NCI-H2196 treated with DMSO at 0.1 percent for 48 hours (cell line): ENCODE data around the gene JTB.
"Not testable (repeated sequence)": the region's sequence is repeated elsewhere in the genome, so short reads cannot be mapped to it uniquely, and the experiment has no call there.

Experiments
- DNase-seq: peaks from one replicate; lab custom pipeline; 2025; ENCODE audit not compliant: unreplicated experiment; lab: John Stamatoyannopoulos, UW

JTB gene

DNA sequence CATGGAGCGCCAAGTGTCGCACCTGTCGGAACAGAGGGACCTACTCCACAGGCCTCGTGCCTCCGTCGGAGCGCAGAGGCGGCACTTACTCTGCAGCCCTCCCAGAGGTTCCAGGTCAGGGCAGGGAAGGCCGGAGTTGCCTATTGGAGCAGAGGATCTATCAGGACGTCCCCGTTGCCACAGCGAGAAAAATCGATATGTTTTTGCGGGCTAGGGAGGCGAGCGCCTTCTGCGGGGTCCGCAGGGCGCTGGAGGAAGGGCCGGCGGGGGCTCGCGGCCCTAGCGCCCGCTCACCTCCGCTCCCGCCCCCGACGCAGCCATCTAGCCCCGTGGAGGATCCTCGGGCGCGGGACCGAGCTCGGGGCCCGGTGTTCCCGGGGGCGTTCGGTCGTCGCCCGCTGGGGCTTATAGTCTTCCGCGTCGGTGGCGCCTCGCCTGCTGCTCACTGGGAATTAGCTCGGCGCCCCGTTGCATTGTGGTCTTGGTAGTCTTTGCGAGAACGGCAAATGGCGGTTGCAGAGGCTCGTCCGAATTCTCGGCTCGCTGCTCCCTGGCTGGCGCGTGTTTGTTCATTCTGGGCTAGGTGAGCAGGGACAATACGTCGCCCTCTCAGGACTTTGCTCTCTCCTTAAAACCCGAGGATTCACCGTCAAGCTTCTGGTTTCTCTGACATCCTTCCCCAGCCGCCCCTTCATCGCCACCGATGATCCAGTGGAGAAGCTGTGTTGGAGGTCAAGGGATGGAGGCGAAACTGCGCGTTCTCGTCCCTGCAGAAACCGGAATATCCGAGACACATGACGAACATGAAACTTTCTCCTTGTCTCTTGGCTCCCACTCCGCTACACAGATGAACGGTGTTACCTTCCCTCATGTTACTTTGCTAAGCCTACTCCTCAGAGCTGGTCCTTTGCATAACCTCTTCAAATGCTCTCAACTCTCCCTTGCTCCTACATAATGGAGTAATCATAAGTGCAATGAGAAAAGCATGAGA is at the start of gene JTB:
Gene JTB, minus strand, starts transcription at position 425 of the 991 bp plus-strand sequence. Its CDS starts 422 bp downstream, at position 3.
- peak; percentile 79 for DNase-seq

DNA sequence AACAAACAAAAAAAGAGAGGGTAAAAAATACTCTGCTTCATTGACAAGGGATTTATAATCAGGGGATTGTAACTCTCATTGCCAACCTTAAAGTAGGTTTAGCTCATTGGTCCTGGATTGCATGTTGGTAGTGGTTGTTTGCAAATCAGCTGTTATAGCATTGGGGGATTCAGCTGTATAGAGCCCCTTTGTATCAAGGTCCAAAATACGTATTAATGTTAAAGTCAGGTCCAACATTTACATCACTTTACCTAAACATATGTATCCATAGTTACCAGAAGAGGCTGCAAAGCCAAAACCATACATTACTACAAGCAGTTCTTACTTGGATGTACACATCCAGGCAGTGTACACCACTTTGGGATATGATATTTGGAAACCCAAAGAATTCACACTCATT is 42.5 kb upstream of the JTB start:
- DNase-seq = no peak

DNA sequence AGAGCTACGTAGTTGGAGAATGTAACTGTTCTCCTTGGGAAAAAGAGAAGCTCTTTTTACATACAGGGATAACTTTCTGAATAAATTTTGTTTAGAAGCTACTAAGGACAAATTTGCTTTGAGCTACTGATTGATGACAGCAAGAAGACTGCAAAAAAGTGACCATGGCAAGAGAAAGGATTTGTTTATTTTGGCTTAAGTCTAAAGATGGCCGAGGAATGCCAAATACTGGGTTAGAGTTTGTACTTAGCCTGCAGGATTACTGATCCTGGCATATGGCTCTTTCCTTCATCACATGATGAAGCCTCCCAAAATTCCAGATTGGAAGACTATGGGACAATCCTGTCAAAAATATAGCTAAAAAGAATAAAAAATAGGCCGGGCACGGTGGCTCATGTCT is 41.8 kb upstream of the JTB start:
- no peak for DNase-seq

DNA sequence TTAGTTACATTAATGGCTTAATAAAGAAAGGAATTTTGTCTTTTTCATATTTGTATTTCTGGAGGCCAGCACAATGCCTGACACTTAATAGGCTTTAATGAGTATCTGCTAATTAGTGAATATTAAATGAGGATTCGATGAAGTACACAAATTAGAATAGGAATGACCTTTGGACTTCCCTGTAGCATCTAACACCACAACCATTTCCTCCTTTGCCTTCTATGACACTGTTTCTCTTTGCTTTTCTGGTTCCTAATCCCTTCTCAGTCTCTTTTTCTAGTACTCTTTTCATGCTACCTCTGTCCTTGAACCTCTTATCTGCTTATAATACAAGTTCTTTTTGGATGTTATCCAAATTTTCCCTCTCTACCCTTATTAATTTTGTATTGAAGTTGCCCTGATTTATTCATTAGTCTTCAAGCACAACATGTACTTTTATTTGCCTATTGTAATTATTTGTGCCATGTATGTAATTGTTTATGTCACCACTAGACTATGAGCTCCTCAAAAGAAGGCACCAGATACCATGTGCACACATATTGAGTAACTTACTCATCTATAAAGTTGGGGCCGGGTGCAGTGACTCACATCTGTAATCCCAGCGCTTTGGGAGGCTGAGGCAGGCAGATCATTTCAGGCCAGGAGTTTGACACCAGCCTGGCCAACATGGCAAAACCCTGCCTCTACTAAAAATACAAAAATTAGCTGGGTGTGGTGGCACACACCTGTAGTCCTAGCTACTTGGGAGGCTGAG is 36.9 kb upstream of the JTB start:
- DNase-seq = no peak

- DNase-seq = not testable (repeated sequence)
These were observed 35.1 kb upstream of the JTB start for GRCh38 chr1:154012543-154012942.

- DNase-seq = no peak
These were observed 34.7 kb upstream of the JTB start for GRCh38 chr1:154012129-154012528.

- no peak for DNase-seq
These were observed 28.7 kb upstream of the JTB start for GRCh38 chr1:154006136-154006535.

DNA sequence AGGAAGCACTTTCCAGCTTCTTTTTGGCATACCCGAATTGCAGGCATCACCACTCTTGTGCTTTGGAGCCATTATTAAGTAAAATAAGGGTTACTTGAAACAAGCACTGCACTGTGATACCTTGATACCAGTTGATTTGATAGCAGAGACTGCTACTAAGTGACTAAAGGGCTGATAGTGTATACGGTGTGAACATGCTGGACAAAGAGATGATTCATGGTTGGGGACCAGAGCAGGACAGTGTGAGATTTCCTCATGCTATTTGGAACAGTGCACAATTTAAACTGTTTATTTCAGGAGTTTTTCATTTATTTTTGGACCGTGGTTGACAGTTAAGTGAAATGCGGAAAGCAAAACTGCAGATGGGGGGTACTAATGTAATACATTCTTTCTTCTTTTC is 22.9 kb upstream of the JTB start:
- DNase-seq = no peak

GRCh38 chr1:153996882-153997281 is 19.4 kb upstream of the JTB start:
- not testable (repeated sequence) for DNase-seq

- DNase-seq = no peak
These were observed 18.2 kb upstream of the JTB start for GRCh38 chr1:153995640-153996039.

GRCh38 chr1:153995202-153995601 is 17.7 kb upstream of the JTB start:
- DNase-seq = no peak

GRCh38 chr1:153991806-153992205 is 14.3 kb upstream of the JTB start:
- DNase-seq = no peak

DNA sequence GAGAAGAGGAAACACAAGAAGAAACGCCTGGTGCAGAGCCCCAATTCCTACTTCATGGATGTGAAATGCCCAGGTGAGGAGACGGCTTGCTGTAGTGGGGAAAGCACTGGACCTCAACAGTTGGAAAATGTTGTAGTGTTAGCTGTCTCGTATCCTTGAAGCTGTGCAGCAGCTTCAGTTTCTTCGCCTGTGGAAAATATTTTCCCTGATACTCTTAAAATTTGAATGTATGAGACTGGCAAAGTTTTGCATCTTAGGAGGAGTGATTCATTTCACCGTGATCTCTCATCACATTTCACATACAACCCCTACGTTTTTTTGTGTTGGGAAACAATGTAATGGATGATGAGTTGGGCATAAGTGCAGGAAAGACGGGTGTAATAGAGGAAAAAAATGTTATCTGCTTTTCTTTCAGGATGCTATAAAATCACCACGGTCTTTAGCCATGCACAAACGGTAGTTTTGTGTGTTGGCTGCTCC is 13.7 kb upstream of the JTB start:
- no peak for DNase-seq

DNA sequence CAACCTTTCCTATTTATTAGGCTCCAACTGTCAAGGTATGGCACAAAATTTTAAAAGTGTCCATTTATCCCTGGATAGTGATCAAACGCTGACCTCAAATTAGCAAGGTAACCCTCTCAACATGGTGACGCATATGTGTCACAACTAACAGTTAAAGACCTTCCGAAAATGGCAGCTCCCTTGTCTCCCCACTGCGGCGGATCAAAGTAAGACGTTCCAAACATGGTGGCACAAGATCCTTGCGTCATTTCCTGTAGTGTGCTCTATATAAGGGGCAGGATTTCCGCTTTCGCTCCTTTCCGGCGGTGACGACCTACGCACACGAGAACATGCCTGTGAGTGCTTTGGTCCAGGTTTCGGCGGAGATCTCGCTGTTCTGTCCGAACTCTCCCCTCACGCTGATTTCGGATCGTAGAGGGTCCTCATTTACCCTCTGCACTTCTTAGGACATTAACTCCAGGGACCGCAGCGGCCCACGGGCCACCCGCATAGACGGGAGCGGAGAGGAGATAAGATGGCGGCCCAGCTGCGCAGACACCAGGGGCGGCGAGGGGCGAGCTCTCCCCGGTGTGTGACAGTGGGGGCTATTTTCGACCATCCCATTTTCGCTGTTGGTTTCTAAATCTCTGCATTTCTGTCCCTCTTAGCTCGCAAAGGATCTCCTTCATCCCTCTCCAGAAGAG is 13.1 kb upstream of the JTB start, which contains the start of gene RPS27:
Gene RPS27, plus strand, starts transcription at position 295 of the 683 bp plus-strand sequence. Its CDS starts 35 bp downstream, at position 330.
- peak; percentile 96 for DNase-seq

- no peak for DNase-seq
These were observed 10.1 kb upstream of the JTB start for GRCh38 chr1:153987621-153988020.

GRCh38 chr1:153985941-153986761 is 8.7 kb upstream of the JTB start, which contains the start of gene RAB13:
TSS of gene RAB13 (minus strand) at chr1:153986339. CDS start at chr1:153986236, 103 bp downstream.
- peak; percentile 70 for DNase-seq

DNA sequence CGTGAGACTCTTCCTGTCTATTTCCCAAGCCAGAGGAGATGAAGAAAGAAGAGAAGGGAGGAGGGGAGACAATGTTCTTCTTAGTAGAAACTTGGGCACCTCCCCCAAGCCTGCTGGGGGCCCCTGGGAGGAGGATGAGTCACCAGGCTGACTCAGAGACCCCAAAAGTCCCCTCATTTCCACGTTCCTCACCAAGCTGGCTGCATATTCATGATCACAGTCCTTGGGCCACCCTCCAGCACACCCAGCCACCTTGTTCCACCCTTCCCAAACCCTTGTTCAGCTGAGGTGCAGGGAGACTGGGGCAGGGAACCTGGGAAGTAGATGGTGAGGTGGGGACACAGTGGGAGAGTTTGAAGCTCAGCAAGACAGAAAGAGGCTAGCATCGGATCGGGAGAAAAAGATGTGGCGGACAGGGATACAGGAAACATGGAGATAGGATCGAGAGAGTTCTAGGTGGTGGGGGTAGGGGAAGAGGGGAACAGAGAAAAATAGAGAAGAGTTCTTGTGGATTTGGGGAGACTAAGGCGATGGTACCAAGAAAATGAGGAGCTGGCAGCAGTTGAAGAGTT is 8.0 kb upstream of the JTB start:
- no peak for DNase-seq

DNA sequence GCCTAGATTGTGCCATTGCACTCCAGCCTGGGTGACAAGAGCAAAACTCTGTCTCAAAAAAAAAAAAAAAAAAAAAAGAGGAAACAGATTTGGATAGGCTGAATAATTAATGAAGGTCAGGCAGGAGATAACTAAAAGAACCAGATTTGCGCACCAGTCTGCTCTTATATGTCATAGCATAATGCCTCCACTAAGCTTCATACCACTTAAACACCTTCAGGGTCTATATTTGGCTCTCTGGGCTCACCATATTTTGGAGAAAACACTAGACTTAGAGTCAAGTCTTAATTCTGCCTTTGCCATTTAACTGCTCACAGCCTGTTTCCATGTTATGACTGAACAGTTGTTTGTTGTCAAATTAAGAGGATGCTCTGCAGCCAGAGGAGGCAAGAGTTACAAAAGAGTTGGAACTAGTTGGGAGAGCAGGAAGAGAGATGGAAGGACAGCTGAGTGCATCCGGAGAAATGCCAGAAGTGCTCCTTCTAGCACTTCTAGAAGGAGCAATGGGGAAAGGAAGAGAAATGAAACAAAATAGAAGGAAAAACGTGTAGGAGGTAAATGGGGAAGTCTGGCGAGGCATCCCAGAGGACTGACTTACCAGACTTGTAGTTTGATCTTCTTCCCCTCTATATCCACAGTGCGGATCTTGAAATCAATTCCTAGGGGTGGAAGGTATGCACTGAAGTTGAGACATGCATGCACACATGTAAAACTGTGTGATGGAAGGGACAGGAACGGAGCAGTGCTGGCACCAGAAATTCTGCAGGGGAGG is 6.8 kb upstream of the JTB start:
- DNase-seq = no peak

DNA sequence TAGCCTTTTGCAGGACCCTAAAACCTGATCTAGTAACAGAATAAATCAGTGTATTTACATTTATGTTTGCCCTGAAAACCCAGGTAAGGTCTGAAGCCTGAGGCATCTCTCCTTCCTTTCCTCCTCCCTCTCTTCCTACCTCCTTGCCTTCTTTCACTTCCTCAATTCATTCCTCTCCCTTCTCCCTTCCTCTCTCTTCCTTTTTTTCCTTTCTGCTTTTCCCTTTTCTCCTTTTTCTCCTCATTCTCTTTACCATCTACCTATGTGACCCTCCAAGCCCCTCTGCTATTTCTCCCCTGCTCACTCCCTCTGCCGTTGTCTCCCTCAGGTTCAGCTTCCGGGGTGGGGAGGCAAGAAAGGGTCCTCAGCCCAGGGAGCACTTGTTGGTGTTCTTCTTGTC is 4.3 kb upstream of the JTB start:
- not testable (repeated sequence) for DNase-seq
